Prostate gland (tissue), 2 donors: ENCODE data around the gene SLC5A10. TPM values are rescaled to one million over a fixed set of nuclear protein-coding genes. Genes with fewer than 3 reads are reported as not detected.

ENCODE experiments used
- DNase-seq: peaks from one replicate; pipeline ENCODE4 v3.0.0-alpha.2; 2019; ENCODE audit warnings: low spot score
- H3K27ac ChIP-seq, 2 donors: fragments of 200-600 bp; sonication (generic); 2 replicates each; pipeline ENCODE4 v1.5.1; 2017 to 2019
- H3K27me3 ChIP-seq: fragments of 200-600 bp; sonication (generic); replicated peaks from 2 replicates; pipeline ENCODE4 v1.5.1; 2019; ENCODE audit not compliant: insufficient read depth
- H3K36me3 ChIP-seq, 2 donors: fragments of 200-600 bp; sonication (generic); 1 replicate in 1 of 2; 2 replicates in 1 of 2; pipeline versions ENCODE4 v1.5.1 to v1.8.1; 2017 to 2019
- H3K4me1 ChIP-seq: fragments of 200-600 bp; sonication (generic); replicated peaks from 2 replicates; pipeline ENCODE4 v1.5.1; 2019
- H3K4me3 ChIP-seq, 2 donors: fragments of 200-600 bp; sonication (generic); 2 replicates each; pipeline ENCODE4 v1.5.1; 2017 to 2019
- H3K9me3 ChIP-seq: fragments of 200-600 bp; sonication (generic); 2 replicates; pipeline ENCODE4 v1.5.1; 2017
- CTCF ChIP-seq, 4 experiments: fragments of 200-600 bp in 2 of 4; fragments of 450-650 bp in 2 of 4; sonication (generic) in 2 of 4; IDR thresholded peaks; 1 replicate in 3 of 4; 2 replicates in 1 of 4; pipeline ENCODE4 v1.5.1; 2016 to 2019; ENCODE audit warnings: antibody characterized with exemption in 4 of 4, mild to moderate bottlenecking in 2 of 4, moderate library complexity in 2 of 4
- POLR2A ChIP-seq: fragments of 450-650 bp; IDR thresholded peaks from one replicate; pipeline ENCODE4 v1.6.1; 2016; ENCODE audit warnings: antibody characterized with exemption, mild to moderate bottlenecking
- POLR2AphosphoS5 ChIP-seq: sonication (generic); formaldehyde crosslinking; IDR thresholded peaks from one replicate; pipeline ENCODE4 v1.6.1; 2017; ENCODE audit warnings: antibody characterized with exemption
- WGBS: methylation state at CpG from one replicate; pipeline ENCODE4 v1.1.5; 2018; 5-methylcytosine and 5-hydroxymethylcytosine counted together
- intact Hi-C: fragments of 100-400 bp; cut with DNase I; formaldehyde crosslinking; loops from one replicate; pipeline ENCODE4 v1.14.2; 2022
- total RNA-seq, 2 donors: library from RNA; depleted of rRNA; stranded (reverse); fragments of >200 nt; gene quantifications; one replicate each; pipeline ENCODE4 v1.1.0, GENCODE V29; 2016

Gene SLC5A10
- total RNA-seq, 2 donors from 2014 or later: not detected

DNA sequence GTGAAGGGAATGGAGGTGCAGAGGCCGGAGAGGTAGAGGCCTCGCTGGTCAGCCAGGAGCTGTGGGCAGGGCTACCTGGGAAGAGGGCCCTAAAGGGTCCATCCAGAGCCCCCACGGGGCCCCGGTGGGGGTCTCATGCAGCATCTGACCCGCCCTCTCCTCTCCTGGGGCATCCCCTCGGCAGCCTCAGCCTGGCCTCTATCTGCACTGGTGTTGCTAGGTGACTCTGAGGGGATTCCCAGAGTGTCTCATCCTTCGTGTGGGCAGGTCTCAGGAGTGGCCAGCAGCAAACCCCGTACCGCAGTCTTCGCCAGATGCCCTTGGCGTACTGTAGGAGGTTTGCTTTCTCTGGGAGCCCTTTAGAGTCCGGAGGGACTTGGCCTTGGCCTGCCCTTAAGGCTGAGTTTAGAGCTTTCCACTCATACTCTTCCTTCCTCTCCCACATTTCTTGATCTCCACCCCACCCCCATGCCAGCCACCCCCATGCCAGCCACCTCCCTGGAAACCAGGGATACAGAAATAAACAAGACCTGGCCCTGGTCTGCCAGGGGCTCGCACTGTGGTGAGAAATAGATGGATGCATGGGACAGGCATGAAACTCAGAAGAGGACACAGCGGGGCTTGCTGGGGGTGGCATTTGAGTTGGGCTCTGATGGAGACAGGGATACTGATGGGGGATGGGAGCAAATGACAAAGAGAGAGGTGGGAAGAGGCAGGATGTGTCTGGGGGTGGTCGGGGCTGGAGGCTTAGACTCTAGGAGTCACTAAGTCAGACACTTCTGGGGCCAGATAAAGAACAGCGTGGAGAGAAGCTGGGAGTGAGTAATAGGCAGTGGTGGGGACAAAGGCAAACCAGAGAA, 9.9 kb downstream of the SLC5A10 start:
- no peaks in the 10 kb centered on the region for H3K4me1 ChIP-seq
- intact Hi-C loops: loop anchor here (5.0 kb wide), 1 partner anchor 40 kb away; the partner anchor contains the start of gene FAM83G
- no peaks in the 10 kb centered on the region for H3K27me3 ChIP-seq
- no peak for DNase-seq
- no peak for TF ChIP-seq CTCF (IDR thresholded peaks at IDR 0.05)
- TF ChIP-seq POLR2AphosphoS5: no peak
- TF ChIP-seq POLR2A: no peak
- no peak overlapping the region for H3K27ac ChIP-seq
- H3K9me3 ChIP-seq: no peaks in the 10 kb centered on the region
- WGBS: 87% methylated on average over 16 of the region's 16 CpGs
- H3K36me3 ChIP-seq: no peaks in the 10 kb centered on the region
- no peak overlapping the region for H3K4me3 ChIP-seq

GRCh38 chr17:18962494-18962815, 10.5 kb downstream of the SLC5A10 start:
- intact Hi-C loops: loop anchor here (5.0 kb wide), 1 partner anchor 40 kb away; the partner anchor contains the start of gene FAM83G
- Histone ChIP-seq H3K27me3 (no peaks in the 10 kb centered on the region), H3K27ac (no peak overlapping the region), H3K4me3 (no peak overlapping the region), H3K36me3 (no peaks in the 10 kb centered on the region), H3K4me1 (no peaks in the 10 kb centered on the region), H3K9me3 (no peaks in the 10 kb centered on the region)
- no peak for DNase-seq
- WGBS: 84% methylated on average over 6 of the region's 6 CpGs
- TF ChIP-seq POLR2AphosphoS5: no peak
- no peak for TF ChIP-seq CTCF (IDR thresholded peaks at IDR 0.05)
- TF ChIP-seq POLR2A: no peak

DNA sequence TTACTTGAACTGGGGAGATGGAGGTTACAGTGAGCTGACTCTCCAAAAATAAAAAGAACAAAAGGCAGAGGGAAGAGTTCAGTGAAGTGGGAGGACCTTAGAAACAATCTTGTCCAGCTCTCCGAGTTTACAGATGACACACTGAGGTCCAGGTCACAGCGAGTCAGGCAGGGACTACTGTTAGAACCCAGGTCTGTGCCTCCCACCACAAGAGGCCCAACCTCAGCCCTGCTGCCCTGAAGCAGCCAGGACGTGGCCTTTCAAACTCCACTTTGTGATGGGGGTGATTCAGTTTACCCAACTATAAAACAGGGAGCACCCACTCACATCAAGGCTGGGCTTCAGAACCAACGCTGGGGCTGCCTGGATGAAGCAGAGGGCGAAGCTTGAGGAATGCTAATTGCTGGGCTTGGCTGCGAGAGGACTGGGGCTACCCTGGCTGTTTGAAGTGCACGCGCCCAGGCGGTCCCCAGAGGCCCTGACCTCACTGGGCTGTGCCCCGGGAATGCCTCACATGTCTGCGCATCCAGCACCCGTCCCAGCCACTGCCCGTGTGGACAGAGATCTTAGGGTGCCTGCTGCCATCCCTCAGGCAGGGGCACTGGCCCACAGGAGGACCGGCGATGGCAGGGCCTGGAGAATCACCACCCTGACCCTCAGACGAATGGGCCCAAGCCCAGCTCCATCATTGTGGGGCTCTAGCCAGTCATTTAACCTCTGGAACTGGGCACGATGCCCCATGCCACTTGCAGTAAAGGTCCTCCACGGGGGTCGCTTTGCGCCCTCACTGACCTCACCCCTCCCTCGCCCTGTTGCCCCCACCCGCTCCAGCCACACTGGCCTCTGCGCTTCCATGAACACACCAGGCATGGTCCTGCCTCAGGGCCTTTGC, 11.4 kb downstream of the SLC5A10 start:
- Histone ChIP-seq H3K4me3 (no peak overlapping the region), H3K36me3 (no peaks in the 10 kb centered on the region), H3K27me3 (no peaks in the 10 kb centered on the region), H3K9me3 (no peaks in the 10 kb centered on the region), H3K27ac (no peak overlapping the region), H3K4me1 (no peaks in the 10 kb centered on the region)
- no peak for TF ChIP-seq POLR2A
- no peak for TF ChIP-seq POLR2AphosphoS5
- no peak for TF ChIP-seq CTCF (IDR thresholded peaks at IDR 0.05)
- 90% methylated on average over 23 of the region's 23 CpGs for WGBS
- intact Hi-C loops: loop anchor here (5.0 kb wide), 1 partner anchor 39 kb away; the partner anchor contains the start of gene FAM83G
- no peak for DNase-seq

- no peaks in the 10 kb centered on the region for H3K36me3 ChIP-seq
- intact Hi-C loops: loop anchor here (5.0 kb wide), 1 partner anchor 38 kb away; the partner anchor contains the start of gene FAM83G
- H3K9me3 ChIP-seq: no peaks in the 10 kb centered on the region
- H3K27me3 ChIP-seq: no peaks in the 10 kb centered on the region
- no peak overlapping the region for H3K27ac ChIP-seq
- TF ChIP-seq POLR2AphosphoS5 (no peak), CTCF (IDR thresholded peaks at IDR 0.05) (no peak), POLR2A (no peak)
- WGBS: 89% methylated on average over 9 of the region's 9 CpGs
- no peak overlapping the region for H3K4me3 ChIP-seq
- no peaks in the 10 kb centered on the region for H3K4me1 ChIP-seq
- no peak for DNase-seq
These were observed 12.0 kb downstream of the SLC5A10 start for GRCh38 chr17:18964018-18964351.
